Natural killer cell treated with Interleukin-12 subunit alpha and Interleukin-12 subunit beta and Interleukin-15 and Interleukin-18, amount 100 ng/mL, for 72 hours (primary cell): ENCODE results near the gene SMOC2. TPM values are rescaled to one million over a fixed set of nuclear protein-coding genes. Genes with fewer than 3 reads are reported as not detected.

Experiments used
- ATAC-seq, 2 donors: fragments of 150-1000 bp; cut with Tn5 transposase in 1 of 2; sonication (Bioruptor Pico), chemical (Tn5 transposase) in 1 of 2; 2 replicates each; pipeline ENCODE4 v1.10.0; 2021
- DNase-seq: peaks from one replicate; pipeline ENCODE4 v3.0.0; 2022; ENCODE audit warnings: low spot score
- H3K27ac Mint-ChIP-seq, 2 donors: 1 replicate in 1 of 2; 2 replicates in 1 of 2; pipeline ENCODE4 v1.8.0; 2022; ENCODE audit warnings: mixed read lengths in 2 of 2, mild to moderate bottlenecking in 1 of 2, moderate library complexity in 1 of 2
- H3K27me3 Mint-ChIP-seq, 2 donors: 1 replicate in 1 of 2; 2 replicates in 1 of 2; pipeline ENCODE4 v1.8.0; 2022; ENCODE audit warnings: mixed read lengths in 2 of 2
- H3K36me3 Mint-ChIP-seq: one replicate; pipeline ENCODE4 v1.8.0; 2022; ENCODE audit warnings: mixed read lengths
- H3K4me1 Mint-ChIP-seq, 2 donors: 1 replicate in 1 of 2; 2 replicates in 1 of 2; pipeline ENCODE4 v1.8.0; 2022; ENCODE audit warnings: low read depth in 2 of 2, mixed read lengths in 2 of 2, mild to moderate bottlenecking in 1 of 2
- H3K4me3 Mint-ChIP-seq: one replicate; pipeline ENCODE4 v1.8.0; 2022; ENCODE audit warnings: mixed read lengths
- H3K9me3 Mint-ChIP-seq: 2 replicates; pipeline ENCODE4 v1.8.0; 2022; ENCODE audit warnings: mixed read lengths
- total RNA-seq, 2 donors: library from RNA; stranded (reverse); gene quantifications; one replicate each; pipeline ENCODE4 v1.2.3, GENCODE V29; 2022

Gene SMOC2
- total RNA-seq, 2 donors from 2014 or later: not detected

DNA sequence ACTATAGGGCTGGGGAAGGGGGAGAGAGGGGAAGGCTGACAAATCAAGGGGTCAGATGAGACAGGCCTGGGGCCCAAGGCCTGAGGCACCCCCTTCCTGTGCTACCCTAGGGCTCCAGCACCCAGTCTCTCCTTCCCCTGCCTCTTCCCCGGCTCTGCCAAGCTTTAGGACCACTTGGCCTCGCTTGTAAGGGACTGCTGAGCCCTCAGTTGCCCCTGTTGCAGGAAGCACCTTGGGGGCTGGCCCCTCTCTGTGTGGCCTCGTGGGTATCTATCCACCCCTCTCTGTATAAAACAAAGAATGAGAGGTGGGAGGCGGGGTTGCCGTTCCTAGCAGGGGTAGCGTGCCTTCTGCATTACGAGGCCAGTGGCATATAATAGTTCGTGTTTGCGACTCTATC is 21.4 kb upstream of the SMOC2 start:
- Mint-ChIP-seq H3K27me3 (peaks cover 0 to 8% of the 10 kb centered on the region in 2 donors), H3K27ac (no peak overlapping the region), H3K9me3 (no peaks in the 10 kb centered on the region)

DNA sequence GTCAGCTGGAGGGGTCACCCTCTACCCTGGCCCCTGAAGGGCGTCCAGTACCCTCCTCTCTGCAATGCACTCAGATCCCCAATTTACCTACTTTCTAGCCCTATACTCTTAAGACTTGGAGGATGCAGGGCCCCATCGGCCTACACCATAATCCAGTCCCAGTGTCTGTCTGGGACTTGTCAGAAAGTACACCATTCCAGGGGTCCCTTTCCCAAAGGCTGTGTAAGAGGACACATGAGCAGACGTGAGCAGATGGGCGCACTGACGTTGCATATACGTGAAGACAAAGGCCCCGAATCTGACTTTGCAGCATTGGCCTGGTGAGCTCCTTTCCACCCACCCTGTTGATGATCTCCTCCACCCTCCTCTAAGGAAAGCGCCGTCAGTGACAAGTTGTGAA is 20.9 kb upstream of the SMOC2 start:
- ATAC-seq (no peak), DNase-seq (no peak)
- no peak overlapping the region for H3K4me3 Mint-ChIP-seq
- H3K36me3 Mint-ChIP-seq: no peaks in the 10 kb centered on the region
- H3K27ac Mint-ChIP-seq: no peak overlapping the region
- no peaks in the 10 kb centered on the region for H3K4me1 Mint-ChIP-seq
- H3K9me3 Mint-ChIP-seq: no peaks in the 10 kb centered on the region
- peaks cover 0 to 8% of the 10 kb centered on the region in 2 donors for H3K27me3 Mint-ChIP-seq

More for the DNA sequence above, 21.4 kb upstream of the SMOC2 start:
- no peak for DNase-seq
- ATAC-seq: peak in 1 of 2 donors; percentile 26
- Mint-ChIP-seq H3K4me1 (no peaks in the 10 kb centered on the region), H3K36me3 (no peaks in the 10 kb centered on the region), H3K4me3 (no peak overlapping the region)

DNA sequence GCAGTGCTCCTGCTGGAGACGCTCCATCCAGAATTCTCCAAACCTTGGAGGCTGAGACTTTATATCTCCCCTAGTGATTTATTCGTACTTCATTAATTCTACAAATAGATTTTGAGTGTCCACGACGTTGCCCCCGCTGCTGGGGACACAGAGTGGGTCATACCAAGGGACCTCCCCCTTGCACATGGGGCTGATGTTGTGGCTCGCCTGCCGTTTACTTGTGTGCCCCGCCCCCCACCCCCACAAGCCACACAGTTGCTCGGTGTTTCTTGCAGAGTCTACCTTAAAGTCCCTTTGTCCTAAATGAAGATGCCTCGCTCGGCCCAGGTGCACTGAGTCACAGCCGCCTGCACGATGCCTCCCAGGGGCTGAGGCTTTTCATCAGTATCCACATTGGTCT is 20.3 kb upstream of the SMOC2 start:
- Mint-ChIP-seq H3K27ac (no peak overlapping the region), H3K4me3 (no peak overlapping the region), H3K9me3 (no peaks in the 10 kb centered on the region), H3K36me3 (no peaks in the 10 kb centered on the region), H3K27me3 (peaks cover 0 to 8% of the 10 kb centered on the region in 2 donors), H3K4me1 (no peaks in the 10 kb centered on the region)
- ATAC-seq: no peak
- no peak for DNase-seq

DNA sequence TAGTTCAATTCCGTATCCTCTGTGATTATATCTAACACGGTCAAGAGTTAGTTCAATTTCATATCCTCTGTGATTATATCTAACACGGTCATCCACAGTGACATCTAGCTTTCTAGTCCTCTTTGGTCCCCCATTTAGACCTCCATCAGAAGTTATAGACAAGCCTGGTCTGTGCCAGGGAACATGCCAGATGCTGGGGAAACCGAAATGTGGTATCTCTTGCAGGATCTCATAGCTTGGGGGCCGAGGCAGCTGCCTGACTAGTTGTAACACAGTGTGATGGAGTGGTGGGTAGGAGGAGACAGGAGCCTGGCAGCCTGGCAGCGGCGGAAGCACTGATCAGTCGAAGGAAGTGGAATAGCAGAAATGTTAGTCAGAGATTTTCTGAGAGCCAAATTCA is 13.8 kb upstream of the SMOC2 start:
- Mint-ChIP-seq H3K36me3 (no peaks in the 10 kb centered on the region), H3K4me3 (no peak overlapping the region), H3K4me1 (no peaks in the 10 kb centered on the region), H3K27me3 (peaks cover 0 to under 1% of the 10 kb centered on the region in 2 donors), H3K27ac (no peak overlapping the region), H3K9me3 (no peaks in the 10 kb centered on the region)
- DNase-seq: no peak
- ATAC-seq: peak in 1 of 2 donors; percentile 52

DNA sequence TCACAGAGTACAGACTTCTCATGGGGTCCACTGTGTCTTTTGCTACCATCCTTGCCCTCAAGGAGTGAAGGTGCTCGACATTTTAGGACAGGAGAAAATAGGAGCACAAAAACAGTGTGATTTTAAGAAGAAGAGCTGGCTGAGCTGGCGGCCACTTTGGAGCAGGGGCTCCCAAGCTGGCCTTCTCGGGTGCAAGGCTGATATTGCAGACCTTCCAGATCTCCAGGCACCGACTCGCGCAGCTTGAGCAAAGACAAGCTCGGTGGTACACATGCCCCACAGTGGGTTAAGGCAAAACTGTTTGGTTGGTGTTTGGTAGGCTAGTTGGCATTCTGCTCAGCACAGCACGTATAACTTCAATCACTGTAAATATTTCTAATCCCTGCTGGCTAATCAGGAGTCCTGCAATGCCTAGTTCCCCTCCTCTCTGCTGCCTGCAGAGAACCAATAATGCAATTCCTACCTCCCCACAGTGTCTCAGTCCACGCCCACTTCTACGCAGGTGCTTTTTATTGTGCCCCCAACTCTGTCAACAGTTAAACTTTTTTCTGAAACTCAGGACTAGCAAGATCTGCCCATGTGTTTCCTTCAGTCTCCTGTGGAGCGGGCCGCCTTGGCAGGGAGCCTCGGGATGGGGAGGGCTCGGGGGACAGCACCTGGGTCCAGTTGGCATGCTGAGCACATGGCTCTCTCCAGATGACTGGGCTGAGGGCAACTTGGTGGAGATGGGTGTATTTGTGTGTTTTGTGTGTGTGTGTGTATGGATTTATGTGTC is 12.7 kb upstream of the SMOC2 start:
- H3K9me3 Mint-ChIP-seq: no peaks in the 10 kb centered on the region
- ATAC-seq: peak in 1 of 2 donors; percentile 48
- H3K27me3 Mint-ChIP-seq: peaks cover 0 to 4% of the 10 kb centered on the region in 2 donors
- no peaks in the 10 kb centered on the region for H3K4me1 Mint-ChIP-seq
- no peak overlapping the region for H3K27ac Mint-ChIP-seq
- H3K4me3 Mint-ChIP-seq: no peak overlapping the region
- no peaks in the 10 kb centered on the region for H3K36me3 Mint-ChIP-seq
- DNase-seq: no peak

DNA sequence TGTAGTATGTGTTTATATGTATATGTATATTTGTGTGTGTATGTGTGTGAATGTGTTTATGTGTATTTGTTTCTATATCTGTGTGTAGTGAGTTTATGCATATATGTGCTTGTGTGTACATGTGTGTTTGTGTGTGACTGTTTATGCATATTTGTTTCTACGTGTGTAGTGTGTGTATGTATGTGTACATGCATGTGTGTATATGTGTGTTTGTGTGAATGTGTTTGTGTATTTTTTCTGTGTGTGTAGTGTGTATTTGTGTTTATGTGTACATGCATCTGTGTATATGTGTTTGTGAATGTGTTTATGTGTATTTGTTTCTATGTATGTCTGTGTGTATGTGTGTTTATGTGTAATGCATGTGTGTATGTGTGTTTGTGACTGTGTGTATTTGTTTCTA is 12.1 kb upstream of the SMOC2 start:
- Mint-ChIP-seq H3K4me3 (no peak overlapping the region), H3K9me3 (no peaks in the 10 kb centered on the region), H3K4me1 (no peaks in the 10 kb centered on the region), H3K27me3 (peaks cover 0 to 7% of the 10 kb centered on the region in 2 donors), H3K36me3 (no peaks in the 10 kb centered on the region), H3K27ac (no peak overlapping the region)
- DNase-seq: no peak
- ATAC-seq: no peak

DNA sequence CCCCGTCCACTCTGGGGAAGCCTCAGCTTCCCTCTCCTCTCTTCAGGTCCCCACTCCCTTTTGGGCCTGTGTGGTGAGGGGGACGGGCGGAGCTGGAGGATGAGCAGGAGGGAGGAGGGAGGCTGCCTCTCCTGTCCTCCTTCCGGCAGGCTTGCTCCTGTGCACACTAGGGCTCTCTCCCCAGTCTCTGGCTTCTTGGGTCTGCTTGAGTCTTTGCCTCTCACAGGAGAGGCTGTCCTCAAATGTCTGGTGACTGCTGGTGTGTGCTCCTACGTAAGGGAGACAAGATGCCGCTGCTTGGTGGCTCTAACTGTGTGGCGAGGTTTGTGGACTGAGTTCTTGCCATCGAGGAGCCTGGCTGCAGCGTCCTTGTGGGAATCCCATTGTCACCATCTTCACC is 8.8 kb upstream of the SMOC2 start:
- ATAC-seq (no peak), DNase-seq (no peak)
- Mint-ChIP-seq H3K4me1 (no peaks in the 10 kb centered on the region), H3K9me3 (no peaks in the 10 kb centered on the region), H3K36me3 (no peaks in the 10 kb centered on the region), H3K27me3 (peaks cover 18 to 21% of the 10 kb centered on the region in 2 donors), H3K27ac (no peak overlapping the region), H3K4me3 (no peak overlapping the region)

DNA sequence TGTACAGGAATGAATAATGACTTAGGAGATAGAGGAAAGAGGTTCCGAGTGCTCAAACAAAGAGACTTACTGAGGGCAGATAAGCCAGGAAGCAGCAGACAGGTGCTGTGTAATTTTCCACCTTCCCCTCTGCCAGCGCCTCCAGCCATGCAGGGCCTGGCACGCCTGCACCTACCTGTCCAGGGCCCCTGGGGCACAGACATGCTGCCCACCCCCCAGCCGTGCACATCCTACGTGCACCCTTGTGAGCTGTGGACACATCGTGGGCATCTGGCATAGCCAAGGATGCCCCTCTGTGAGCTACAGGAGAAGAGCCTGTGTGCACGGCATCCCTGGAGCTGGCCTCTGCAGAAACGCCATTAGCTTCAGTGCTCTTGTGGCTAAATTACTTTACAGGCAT is 7.1 kb upstream of the SMOC2 start:
- Mint-ChIP-seq H3K4me3 (no peak overlapping the region), H3K4me1 (no peaks in the 10 kb centered on the region), H3K27ac (no peak overlapping the region), H3K27me3 (peaks cover 20 to 28% of the 10 kb centered on the region in 2 donors), H3K9me3 (no peaks in the 10 kb centered on the region), H3K36me3 (no peaks in the 10 kb centered on the region)
- no peak for DNase-seq
- ATAC-seq: no peak

DNA sequence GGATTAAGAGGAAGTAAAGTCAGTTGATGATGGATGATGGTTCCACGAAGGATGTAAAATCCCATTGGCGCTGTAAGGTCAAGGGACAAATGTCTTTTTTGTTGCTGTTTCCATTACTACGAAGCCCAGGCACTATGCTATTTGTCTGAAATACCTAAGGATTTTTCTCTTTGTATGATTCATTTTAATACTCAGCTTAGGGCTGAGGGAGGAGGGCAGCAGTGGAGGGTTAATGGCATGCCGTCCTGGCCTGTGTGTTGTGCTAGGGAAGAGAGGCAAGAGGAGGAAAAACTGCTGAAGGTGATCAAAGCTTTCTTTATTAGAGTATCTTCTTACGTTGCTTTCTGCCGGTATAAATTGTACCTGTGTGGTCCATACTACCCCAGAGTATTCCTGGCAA is 6.5 kb upstream of the SMOC2 start:
- no peak overlapping the region for H3K27ac Mint-ChIP-seq
- no peak overlapping the region for H3K4me3 Mint-ChIP-seq
- no peaks in the 10 kb centered on the region for H3K4me1 Mint-ChIP-seq
- H3K27me3 Mint-ChIP-seq: peaks cover 26 to 34% of the 10 kb centered on the region in 2 donors
- DNase-seq: no peak
- H3K36me3 Mint-ChIP-seq: no peaks in the 10 kb centered on the region
- H3K9me3 Mint-ChIP-seq: no peaks in the 10 kb centered on the region
- ATAC-seq: no peak

DNA sequence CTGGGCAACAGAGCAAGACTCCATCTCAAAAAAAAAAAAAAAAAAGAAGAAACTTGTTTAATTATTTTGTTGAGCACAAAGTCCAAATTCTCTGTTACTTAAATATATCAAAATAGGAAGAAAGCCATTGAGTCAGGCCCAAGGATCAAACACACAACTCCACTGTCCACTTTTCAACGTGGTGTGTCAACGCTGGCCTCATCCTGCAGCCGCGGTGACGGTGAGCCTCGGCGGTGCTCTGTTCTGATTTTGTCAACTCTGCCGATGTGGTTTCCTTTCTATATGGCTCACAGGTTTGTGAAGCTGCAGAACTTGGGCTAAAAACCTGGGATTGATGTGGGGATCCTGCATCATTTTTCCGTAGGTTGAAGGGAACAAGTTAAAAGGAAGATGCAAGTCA is 3.2 kb upstream of the SMOC2 start:
- H3K9me3 Mint-ChIP-seq: no peaks in the 10 kb centered on the region
- no peaks in the 10 kb centered on the region for H3K36me3 Mint-ChIP-seq
- no peaks in the 10 kb centered on the region for H3K4me1 Mint-ChIP-seq
- no peak overlapping the region for H3K4me3 Mint-ChIP-seq
- ATAC-seq (no peak), DNase-seq (no peak)
- peaks cover 42 to 44% of the 10 kb centered on the region in 2 donors for H3K27me3 Mint-ChIP-seq
- no peak overlapping the region for H3K27ac Mint-ChIP-seq

DNA sequence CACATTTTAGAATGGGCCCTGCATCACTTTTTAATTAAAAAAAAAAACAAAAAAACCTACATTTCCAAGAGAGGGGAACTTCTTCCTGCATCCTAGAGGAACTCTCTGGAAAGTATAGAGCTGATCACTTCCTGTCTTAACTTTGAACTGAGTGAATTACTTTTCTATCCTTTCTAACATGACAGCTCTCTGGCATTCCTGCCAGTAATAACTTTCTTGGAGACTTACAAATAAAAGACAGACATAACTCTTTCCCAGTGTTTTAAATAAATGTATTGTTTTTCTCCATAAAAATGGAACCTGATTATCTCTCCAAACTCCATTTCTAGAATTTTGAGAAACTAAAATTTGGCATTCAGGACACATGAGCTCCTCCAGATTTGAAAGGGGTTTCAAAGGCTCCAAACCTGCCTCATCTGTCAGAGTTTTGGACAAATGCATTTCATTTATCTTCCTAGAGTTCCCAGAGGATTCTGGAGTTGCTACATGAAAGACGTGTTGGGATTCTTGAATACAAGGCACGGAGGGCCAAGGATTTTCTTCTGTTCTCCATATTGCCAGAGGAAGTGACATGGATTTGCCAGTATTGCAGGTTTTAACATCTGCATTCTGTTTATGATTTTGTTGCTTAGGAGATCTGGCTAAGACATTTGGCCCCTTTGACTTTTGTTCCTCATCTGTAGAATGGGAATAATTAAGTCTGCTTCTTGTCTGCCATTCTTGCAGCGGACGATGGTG is 2.0 kb upstream of the SMOC2 start:
- ATAC-seq (no peak), DNase-seq (no peak)
- Mint-ChIP-seq H3K36me3 (no peaks in the 10 kb centered on the region), H3K27me3 (peaks cover 49 to 53% of the 10 kb centered on the region in 2 donors), H3K27ac (no peak overlapping the region), H3K9me3 (no peaks in the 10 kb centered on the region), H3K4me3 (no peak overlapping the region), H3K4me1 (no peaks in the 10 kb centered on the region)

DNA sequence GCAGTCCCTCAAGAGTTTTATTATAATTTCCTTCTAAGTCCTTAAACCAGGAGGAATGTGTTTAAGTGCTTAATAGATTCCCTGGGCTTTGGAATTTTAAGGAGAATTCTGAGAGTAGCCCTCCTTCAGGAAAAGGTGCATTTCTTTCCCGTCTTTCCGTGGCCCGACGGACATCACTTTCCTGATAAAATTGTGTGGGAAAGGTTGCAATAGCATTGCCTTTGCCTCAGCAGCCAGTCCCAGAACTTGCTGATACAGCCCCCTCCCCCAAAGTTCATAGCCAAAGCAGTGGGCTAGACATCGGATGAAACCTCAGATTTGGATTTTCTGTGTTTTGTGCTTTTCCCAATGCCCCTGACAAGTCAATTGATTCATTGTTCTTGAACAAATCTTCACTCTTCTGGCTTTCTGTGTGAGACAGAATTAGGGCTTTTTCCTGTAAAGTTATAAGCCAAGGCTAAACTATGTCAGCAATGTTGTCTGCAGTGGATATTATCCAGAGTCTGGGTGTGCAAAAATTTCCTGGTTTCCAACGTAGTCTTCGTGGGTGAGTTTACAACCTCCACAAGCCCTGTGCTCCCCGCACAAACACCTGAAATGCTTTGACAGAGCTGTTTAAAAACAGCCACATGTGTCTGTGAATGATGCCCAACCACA is 1.1 kb upstream of the SMOC2 start:
- H3K9me3 Mint-ChIP-seq: no peaks in the 10 kb centered on the region
- DNase-seq: no peak

DNA sequence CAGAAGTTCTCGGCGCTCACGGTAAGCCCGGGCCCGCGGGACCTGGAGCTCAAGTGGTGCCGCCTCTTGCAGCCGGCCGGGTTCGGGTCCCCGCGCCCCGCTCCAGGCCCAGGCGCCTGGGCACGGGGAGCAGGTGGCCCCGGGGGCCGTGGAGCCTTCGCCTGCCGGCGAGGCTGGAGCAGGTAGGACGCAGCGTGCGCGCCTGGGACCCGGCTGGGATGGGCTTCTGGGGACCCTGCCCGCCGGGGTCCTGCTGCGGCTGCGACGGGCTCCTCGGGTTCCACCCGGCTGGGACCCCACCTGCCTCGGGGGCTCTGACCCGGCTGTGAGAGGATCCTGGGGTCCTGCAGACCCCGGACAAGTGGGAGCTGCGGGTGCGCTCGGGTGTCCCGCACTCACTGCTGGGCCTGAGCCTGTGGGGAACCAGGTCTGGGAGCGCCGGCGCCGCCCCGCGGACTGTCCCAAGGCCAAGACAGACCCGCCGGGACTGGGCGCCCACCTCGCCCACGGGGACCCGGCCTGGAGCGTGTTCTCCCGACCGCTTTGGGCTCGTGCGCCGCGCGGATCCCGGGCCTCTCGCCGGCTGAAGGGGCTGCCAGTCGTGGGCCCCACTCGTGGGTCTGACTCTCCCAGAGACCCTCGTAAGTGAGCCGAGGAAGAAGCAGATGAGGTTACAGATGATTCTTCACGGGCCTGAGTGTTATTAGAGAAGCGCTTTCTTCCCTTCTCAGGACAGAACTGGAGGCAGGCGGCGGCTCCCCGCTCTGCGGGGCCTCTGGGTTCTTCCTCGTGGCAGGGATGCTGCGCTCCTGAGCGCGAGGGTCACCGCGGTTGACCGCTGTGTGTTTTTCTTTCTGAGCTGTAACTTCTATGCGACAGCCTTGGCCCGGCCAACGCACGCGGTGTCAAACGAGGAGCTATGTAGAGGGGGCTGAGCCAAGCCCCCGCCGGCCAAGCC is 729 bp downstream of the SMOC2 start:
- DNase-seq: no peak
- no peak overlapping the region for H3K4me3 Mint-ChIP-seq
- peaks cover 48 to 53% of the 10 kb centered on the region in 2 donors for H3K27me3 Mint-ChIP-seq
- H3K4me1 Mint-ChIP-seq: no peaks in the 10 kb centered on the region
- no peaks in the 10 kb centered on the region for H3K36me3 Mint-ChIP-seq
- H3K9me3 Mint-ChIP-seq: no peaks in the 10 kb centered on the region
- no peak overlapping the region for H3K27ac Mint-ChIP-seq
- ATAC-seq: no peak

More for the DNA sequence above, 1.1 kb upstream of the SMOC2 start:
- Mint-ChIP-seq H3K4me1 (no peaks in the 10 kb centered on the region), H3K27me3 (peaks cover 56 to 60% of the 10 kb centered on the region in 2 donors), H3K4me3 (no peak overlapping the region), H3K36me3 (no peaks in the 10 kb centered on the region), H3K27ac (no peak overlapping the region)
- no peak for ATAC-seq
